22Rv1 (cell line): Measurements from ENCODE around the gene PKP4.

Source experiments
- CTCF ChIP-seq: fragments of 450-650 bp; IDR thresholded peaks from 2 replicates; pipeline ENCODE4 v1.5.1; 2017; ENCODE audit warnings: mild to moderate bottlenecking
- ZFX ChIP-seq: fragments of 450-650 bp; IDR thresholded peaks from 2 replicates; pipeline ENCODE4 v1.6.1; 2017; ENCODE audit warnings: antibody characterized with exemption, borderline replicate concordance

GRCh38 chr2:158671360-158672245 lies 214.9 kb downstream of the PKP4 start:
- TF ChIP-seq CTCF (no peak), ZFX (no peak)
